ENCODE measurements around the gene ZSWIM8. TPM values are rescaled to one million over a fixed set of nuclear protein-coding genes. Genes with fewer than 3 reads are reported as not detected.
A peak's percentile ranks its signal among the peaks of the same experiment; 100 is the strongest.
"Not testable (repeated sequence)": the region's sequence is repeated elsewhere in the genome, so short reads cannot be mapped to it uniquely, and the experiment has no call there.

Gene ZSWIM8
- total RNA-seq, 1 donor = 76.7 TPM

DNA sequence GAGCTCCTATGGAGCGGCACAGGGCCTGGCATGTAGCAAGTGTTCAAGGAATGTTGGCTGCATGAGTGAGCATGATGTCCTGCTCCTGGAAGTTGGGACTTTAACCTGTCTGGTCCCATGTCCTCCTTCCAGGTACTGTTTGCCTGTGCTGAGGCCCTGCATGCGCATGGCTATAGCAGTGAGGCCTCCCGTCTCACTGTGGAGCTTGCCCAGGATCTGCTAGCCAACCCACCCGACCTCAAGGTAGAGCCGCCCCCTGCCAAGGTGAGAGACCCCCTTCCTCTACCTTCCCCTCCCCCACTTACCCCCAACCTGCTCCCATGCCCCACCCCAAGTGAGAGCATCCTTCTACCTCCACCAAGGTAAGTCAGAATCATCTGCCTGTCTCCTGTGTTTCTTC lies 8.1 kb downstream of the ZSWIM8 start:
- H3K9me3 ChIP-seq (ENCODE audit: low read depth, low read length) = no peaks in the 10 kb centered on the region
- no peak overlapping the region for H3K27ac ChIP-seq (ENCODE audit: low read depth, low read length)
- H3K4me1 ChIP-seq (ENCODE audit: insufficient read depth, low read length) = no peaks in the 10 kb centered on the region
- peaks cover 10% of the 10 kb centered on the region for H4K20me1 ChIP-seq (ENCODE audit: insufficient read depth, low read length)
- H3K27me3 ChIP-seq (ENCODE audit: insufficient read depth, low read length) = no peaks in the 10 kb centered on the region
- H3K79me2 ChIP-seq (ENCODE audit: insufficient read depth, low read length) = peaks cover 22% of the 10 kb centered on the region
- peaks cover 92% of the 10 kb centered on the region for H3K36me3 ChIP-seq (ENCODE audit: insufficient read depth, low read length)
- H3K4me3 ChIP-seq (ENCODE audit: insufficient read depth, low read length) = no peak overlapping the region
- H3K4me2 ChIP-seq (ENCODE audit: insufficient read depth, low read length) = no peak overlapping the region
- DNase-seq (ENCODE audit: insufficient read length, low spot score, missing footprints) = peak; percentile 26
- no peak overlapping the region for H2AFZ ChIP-seq (ENCODE audit: low read length)
- TF ChIP-seq, protein P1, sequence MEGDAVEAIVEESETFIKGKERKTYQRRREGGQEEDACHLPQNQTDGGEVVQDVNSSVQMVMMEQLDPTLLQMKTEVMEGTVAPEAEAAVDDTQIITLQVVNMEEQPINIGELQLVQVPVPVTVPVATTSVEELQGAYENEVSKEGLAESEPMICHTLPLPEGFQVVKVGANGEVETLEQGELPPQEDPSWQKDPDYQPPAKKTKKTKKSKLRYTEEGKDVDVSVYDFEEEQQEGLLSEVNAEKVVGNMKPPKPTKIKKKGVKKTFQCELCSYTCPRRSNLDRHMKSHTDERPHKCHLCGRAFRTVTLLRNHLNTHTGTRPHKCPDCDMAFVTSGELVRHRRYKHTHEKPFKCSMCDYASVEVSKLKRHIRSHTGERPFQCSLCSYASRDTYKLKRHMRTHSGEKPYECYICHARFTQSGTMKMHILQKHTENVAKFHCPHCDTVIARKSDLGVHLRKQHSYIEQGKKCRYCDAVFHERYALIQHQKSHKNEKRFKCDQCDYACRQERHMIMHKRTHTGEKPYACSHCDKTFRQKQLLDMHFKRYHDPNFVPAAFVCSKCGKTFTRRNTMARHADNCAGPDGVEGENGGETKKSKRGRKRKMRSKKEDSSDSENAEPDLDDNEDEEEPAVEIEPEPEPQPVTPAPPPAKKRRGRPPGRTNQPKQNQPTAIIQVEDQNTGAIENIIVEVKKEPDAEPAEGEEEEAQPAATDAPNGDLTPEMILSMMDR (IDR thresholded peaks at IDR 0.05; ENCODE audit: extremely low read depth, low read depth, low read length) = no peak

DNA sequence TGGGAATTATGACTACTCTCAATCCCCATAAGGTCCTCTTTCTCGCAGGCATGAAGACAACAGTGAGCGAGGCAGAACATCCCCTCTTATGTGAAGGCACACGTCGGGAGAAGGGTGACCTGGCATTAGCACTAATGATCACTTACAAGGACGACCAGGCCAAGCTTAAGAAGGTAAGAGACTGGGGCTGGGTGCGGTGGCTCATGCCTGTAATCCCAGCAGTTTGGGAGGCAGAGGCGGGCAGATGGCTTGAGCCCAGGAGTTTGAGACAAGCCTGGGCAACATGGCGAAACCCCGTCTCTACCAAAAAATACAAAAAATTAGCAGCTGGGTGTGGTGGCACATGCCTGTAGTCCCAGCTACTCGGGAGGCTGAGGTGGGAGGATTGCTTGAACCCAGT lies 10.1 kb downstream of the ZSWIM8 start:
- DNase-seq (ENCODE audit: insufficient read length, low spot score, missing footprints) = peak; percentile 62
- not testable (repeated sequence) for H3K27me3 ChIP-seq (ENCODE audit: insufficient read depth, low read length); H3K4me2 ChIP-seq (ENCODE audit: insufficient read depth, low read length); H3K79me2 ChIP-seq (ENCODE audit: insufficient read depth, low read length); H4K20me1 ChIP-seq (ENCODE audit: insufficient read depth, low read length); H3K4me1 ChIP-seq (ENCODE audit: insufficient read depth, low read length); H2AFZ ChIP-seq (ENCODE audit: low read length); H3K27ac ChIP-seq (ENCODE audit: low read depth, low read length); H3K9me3 ChIP-seq (ENCODE audit: low read depth, low read length); H3K4me3 ChIP-seq (ENCODE audit: insufficient read depth, low read length)
- peaks cover 88% of the 10 kb centered on the region for H3K36me3 ChIP-seq (ENCODE audit: insufficient read depth, low read length)

DNA sequence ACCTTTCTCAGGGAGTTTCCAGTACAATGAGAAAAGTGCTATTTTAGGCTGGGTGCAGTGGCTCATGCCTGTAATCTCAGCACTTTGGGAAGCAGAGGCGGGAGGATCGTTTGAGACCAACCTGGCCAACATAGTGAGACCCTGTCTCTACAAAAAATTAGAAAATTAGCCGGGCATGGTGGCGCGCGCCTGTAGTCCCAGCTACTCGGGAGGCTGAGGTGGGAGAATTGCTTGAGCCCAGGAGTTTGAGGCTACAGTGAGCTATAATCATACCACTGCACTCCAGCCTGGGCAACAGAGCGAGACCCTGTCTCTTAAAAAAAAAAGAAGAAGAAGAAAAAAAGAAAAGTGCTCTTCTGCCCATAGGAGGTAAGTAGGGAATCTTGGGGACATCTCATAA lies 10.6 kb downstream of the ZSWIM8 start:
- H3K36me3 ChIP-seq (ENCODE audit: insufficient read depth, low read length) = peaks cover 84% of the 10 kb centered on the region
- H3K27me3 ChIP-seq (ENCODE audit: insufficient read depth, low read length); DNase-seq (ENCODE audit: insufficient read length, low spot score, missing footprints); H4K20me1 ChIP-seq (ENCODE audit: insufficient read depth, low read length); H3K4me1 ChIP-seq (ENCODE audit: insufficient read depth, low read length); H3K4me3 ChIP-seq (ENCODE audit: insufficient read depth, low read length); H3K9me3 ChIP-seq (ENCODE audit: low read depth, low read length); H2AFZ ChIP-seq (ENCODE audit: low read length); H3K4me2 ChIP-seq (ENCODE audit: insufficient read depth, low read length); H3K27ac ChIP-seq (ENCODE audit: low read depth, low read length); H3K79me2 ChIP-seq (ENCODE audit: insufficient read depth, low read length): not testable (repeated sequence)

- Histone ChIP-seq H3K36me3 (ENCODE audit: insufficient read depth, low read length) (peaks cover 84% of the 10 kb centered on the region), H2AFZ (ENCODE audit: low read length) (no peak overlapping the region), H3K9me3 (ENCODE audit: low read depth, low read length) (no peaks in the 10 kb centered on the region), H3K4me2 (ENCODE audit: insufficient read depth, low read length) (no peak overlapping the region), H3K27ac (ENCODE audit: low read depth, low read length) (no peak overlapping the region), H3K27me3 (ENCODE audit: insufficient read depth, low read length) (no peaks in the 10 kb centered on the region), H3K4me3 (ENCODE audit: insufficient read depth, low read length) (no peak overlapping the region), H3K79me2 (ENCODE audit: insufficient read depth, low read length) (no peaks in the 10 kb centered on the region), H3K4me1 (ENCODE audit: insufficient read depth, low read length) (no peaks in the 10 kb centered on the region), H4K20me1 (ENCODE audit: insufficient read depth, low read length) (peaks cover 7% of the 10 kb centered on the region)
- TF ChIP-seq, protein P1 (IDR thresholded peaks at IDR 0.05; ENCODE audit: extremely low read depth, low read depth, low read length) = no peak
- DNase-seq (ENCODE audit: insufficient read length, low spot score, missing footprints) = peak; percentile 57
Measured at GRCh38 chr10:73796766-73797165, 11.4 kb downstream of the ZSWIM8 start.

- H3K27me3 ChIP-seq (ENCODE audit: insufficient read depth, low read length) = no peaks in the 10 kb centered on the region
- H3K9me3 ChIP-seq (ENCODE audit: low read depth, low read length) = no peaks in the 10 kb centered on the region
- DNase-seq (ENCODE audit: insufficient read length, low spot score, missing footprints) = peak; percentile 41
- H3K79me2 ChIP-seq (ENCODE audit: insufficient read depth, low read length) = no peaks in the 10 kb centered on the region
- no peak overlapping the region for H3K4me3 ChIP-seq (ENCODE audit: insufficient read depth, low read length)
- TF ChIP-seq, protein P1 (IDR thresholded peaks at IDR 0.05; ENCODE audit: extremely low read depth, low read depth, low read length) = no peak
- no peak overlapping the region for H3K4me2 ChIP-seq (ENCODE audit: insufficient read depth, low read length)
- H4K20me1 ChIP-seq (ENCODE audit: insufficient read depth, low read length) = peaks cover 9% of the 10 kb centered on the region
- peaks cover 84% of the 10 kb centered on the region for H3K36me3 ChIP-seq (ENCODE audit: insufficient read depth, low read length)
- no peak overlapping the region for H3K27ac ChIP-seq (ENCODE audit: low read depth, low read length)
- H2AFZ ChIP-seq (ENCODE audit: low read length) = no peak overlapping the region
- H3K4me1 ChIP-seq (ENCODE audit: insufficient read depth, low read length) = no peaks in the 10 kb centered on the region
Measured at GRCh38 chr10:73797324-73798025, 12.1 kb downstream of the ZSWIM8 start.
